Right renal pelvis (tissue), 4 donors: Measurements from ENCODE around the gene LRCH4. TPM values are rescaled to one million over a fixed set of nuclear protein-coding genes. Genes with fewer than 3 reads are reported as not detected.

Source experiments
- DNase-seq, 4 donors: peaks; one replicate each; pipeline ENCODE4 v3.0.0-alpha.2; 2013; ENCODE audit warnings: low read depth in 4 of 4, low spot score in 3 of 4, missing footprints in 1 of 4
- polyA plus RNA-seq, 4 donors: library from polyadenylated mRNA; unstranded; fragments of 120-200 nt; gene quantifications; one replicate each; pipeline ENCODE4 v1.2.1, GENCODE V29; 2013; ENCODE audit not compliant: insufficient read length in 4 of 4

LRCH4 gene
- polyA plus RNA-seq, 4 donors: 34.4 to 49.1 (median 37.2) TPM

DNA sequence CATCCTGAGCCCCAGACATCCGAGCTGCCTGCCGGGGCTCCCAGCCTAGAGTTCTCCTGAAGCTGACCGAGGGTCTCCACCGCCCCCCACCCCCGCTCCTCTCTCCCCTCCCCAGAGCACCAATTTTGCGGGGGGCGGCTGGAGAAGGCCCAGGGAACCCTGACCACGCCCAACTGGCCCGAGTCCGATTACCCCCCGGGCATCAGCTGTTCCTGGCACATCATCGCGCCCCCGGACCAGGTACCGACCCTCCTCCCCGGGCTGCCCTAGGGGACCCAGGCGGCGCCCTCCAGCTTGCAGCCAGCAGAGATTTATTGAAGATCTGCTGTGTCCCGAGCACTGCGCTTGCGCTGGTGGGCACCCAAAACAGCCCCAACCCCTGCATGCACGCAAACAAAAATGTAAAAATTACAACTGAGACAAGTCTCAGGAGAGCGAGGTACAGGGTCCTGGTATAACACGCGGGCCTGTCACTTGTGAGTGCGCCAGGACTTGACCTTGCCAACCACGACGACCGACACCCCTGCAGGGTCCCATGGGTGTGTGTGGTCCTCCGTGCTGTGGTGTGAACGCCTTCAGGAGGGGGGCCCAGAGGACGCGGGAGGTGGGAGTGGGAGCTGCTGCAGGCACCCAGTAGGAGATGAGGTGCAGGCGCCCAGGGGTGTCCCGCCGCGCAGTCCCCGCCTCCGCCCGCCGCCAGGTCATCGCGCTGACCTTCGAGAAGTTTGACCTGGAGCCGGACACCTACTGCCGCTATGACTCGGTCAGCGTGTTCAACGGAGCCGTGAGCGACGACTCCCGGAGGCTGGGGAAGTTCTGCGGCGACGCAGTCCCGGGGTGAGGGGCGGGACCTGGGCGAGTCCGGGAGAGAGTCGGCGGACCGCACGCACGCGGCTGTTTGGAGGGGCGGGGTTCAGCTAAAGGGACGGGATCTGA, 19.3 kb upstream of the LRCH4 start:
- DNase-seq: no peak

DNA sequence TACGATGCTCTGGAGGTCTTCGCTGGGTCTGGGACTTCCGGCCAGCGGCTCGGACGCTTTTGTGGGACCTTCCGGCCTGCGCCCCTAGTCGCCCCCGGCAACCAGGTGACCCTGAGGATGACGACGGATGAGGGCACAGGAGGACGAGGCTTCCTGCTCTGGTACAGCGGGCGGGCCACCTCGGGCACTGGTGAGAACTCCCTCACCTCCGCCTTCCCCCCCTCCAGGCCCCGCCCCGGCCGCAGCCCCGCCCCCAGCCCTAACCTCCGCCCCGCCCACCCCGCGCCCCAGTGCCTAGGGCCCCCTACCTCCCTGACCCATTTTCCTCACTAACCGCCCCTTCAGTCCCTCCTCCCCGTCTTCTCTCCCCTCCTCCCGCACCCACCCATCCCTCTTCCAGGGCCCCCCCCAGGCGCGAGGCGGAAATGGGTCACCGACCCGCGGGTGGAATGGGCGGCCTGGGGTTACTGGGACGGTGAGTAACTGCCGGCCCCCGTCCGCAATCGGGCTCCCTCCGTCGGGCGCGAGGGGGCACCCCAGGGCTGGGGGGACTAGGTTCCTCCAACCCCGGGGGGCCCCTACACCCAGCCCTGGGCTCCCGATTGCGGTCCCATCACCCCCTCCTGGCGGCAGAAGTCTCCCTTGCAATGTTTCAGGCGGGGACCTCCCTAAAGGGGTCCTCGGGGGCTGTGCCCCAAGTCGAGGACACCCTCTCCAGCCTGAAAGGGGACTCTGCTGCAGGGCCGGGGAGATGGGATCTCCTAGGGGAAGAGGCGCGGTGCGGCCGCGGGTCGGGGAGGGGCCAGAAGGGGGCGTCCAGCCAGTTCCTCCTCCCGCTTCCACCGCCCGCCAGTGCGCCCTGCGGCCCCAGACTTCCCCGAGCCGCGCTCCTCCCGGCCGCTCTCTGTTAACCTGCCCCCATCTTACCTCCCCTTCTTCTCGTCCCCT, 18.4 kb upstream of the LRCH4 start:
- DNase-seq: no peak

DNA sequence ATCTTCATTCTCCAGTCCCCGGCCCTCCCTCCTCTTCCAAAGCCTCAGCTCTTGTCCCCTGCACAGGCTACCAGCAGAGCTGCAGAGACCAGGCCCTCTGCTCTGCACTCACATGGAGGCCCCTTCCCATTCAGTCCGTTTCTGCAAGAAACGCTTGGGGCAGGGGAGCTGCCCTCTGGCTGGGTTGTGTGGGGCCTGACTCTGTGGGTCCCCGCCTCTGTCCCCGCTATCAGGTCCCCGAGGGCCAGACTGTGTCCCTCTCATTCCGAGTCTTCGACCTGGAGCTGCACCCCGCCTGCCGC, 17.7 kb upstream of the LRCH4 start:
- DNase-seq: no peak

DNA sequence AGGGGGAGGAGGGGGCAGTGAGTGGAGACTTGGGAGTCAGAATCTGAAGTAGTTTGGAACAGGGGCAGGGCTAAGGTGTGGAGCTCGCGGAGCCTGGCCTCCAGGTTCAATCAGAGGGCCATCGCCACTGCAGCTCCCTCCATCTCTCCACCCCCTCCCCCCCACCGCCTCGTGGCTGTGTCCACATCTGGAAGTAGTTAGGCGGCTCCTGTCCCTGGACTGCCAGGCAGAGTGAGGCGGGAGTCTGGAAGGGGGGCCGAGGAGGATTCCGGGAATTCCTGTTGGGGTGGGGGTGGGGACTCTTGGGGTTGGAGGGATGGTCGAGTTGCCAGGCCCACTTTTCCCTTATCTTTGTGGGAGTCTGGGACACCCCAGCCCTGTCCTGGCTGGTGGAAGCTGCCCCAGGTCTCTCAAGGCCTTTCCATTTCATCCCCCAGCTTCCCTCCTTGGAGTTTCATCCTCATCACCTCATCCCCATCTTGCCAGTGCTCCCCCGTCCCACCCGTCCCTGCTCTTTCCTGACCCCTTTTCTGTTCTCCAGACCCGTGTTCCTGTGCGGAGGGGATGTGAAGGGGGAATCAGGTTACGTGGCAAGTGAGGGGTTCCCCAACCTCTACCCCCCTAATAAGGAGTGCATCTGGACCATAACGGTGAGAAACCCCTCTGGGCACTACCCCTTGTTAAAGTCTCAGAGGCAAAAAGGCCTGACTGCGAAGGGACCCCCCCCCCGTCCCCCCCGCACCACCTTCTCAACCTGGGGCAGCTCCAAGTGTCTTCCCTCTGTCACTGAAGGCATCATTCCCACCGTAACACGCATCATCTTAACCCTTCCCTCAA, 17.2 kb upstream of the LRCH4 start:
- peak in 1 of 4 donors; percentile 63 for DNase-seq

DNA sequence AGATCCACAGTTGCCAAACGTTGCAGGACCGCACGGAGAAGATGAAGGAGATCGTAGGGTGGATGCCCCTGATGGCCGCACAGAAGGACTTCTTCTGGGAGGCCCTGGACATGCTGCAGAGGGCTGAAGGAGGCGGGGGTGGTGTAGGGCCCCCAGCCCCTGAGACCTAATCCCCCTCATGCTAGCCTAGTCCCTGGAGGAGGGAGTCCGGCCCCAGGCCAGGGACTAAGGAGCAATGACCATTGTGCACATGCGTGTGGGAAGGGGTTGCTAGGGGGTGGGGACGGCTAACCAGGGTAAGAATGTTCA, 14.8 kb upstream of the LRCH4 start:
- no peak for DNase-seq

DNA sequence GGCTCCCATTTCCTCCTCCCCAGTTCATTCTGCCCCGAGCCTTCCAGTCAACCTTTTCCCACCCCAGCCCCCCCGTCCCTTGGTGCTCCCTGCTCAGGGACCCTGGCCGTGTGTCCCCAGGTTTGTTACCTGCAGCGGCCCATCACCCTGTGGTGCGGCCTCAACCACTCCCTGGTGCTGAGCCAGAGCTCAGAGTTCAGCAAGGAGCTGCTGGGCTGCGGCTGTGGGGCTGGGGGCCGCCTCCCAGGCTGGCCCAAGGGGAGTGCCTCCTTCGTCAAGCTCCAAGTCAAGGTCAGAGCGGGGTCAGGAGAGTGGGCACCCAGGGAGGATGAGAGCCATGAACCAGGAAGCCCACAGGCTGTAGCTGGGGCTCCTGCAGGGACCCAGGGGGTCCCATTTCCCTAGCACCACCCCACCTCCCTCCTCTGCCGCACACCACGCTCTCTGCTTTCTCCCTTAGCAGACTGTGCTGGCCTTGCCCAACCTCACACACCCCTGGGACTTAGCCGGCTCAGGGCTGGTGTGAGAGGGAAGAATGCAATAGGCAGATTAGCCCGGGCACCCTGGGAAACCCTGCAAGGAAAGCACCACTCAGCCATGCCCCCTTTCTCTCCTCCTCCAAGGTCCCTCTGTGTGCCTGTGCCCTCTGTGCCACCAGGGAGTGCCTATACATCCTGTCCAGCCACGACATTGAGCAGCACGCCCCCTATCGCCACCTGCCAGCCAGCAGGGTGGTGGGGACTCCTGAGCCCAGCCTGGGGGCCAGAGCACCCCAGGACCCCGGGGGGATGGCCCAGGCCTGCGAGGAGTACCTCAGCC, 14.2 kb upstream of the LRCH4 start:
- DNase-seq: no peak

DNA sequence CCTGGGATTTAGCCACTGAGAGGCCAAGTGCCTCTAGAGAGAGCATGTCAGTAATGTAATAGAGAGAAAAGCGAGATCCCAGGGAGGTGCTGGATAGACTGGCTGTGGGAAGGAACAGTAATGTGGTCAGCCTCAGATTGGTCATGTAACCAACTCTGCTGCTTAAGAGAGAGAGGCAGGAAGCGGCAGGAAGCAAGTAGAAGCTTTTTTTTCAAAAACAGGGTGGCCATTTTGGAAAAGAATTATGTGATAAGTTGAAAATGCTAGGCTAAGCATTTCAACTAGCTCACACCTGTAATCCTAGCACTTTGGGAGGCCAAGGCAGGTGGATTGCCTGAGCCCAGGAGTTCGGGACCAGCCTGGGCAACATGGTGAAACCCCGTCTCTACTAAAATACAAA, 12.5 kb upstream of the LRCH4 start:
- no peak for DNase-seq

DNA sequence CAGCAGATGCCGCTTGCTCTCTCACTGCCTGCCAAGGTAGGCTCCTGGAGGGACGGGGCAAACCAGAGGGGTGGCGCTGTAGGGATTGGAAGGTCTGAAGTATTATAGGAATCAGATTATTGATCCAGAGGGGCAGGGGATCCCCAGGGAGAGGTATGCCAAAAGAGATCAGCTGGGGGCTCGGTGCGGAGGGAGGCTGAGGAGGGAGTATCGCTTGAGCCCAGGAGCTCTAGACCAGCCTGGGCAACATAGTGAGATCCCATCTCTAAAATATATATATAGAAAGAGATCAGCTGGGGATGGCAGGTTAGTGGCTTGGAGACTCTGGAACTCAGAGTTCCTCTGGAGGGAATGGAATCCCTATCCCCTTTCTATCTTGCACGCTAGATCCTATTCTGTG, 9.3 kb upstream of the LRCH4 start:
- no peak for DNase-seq

DNA sequence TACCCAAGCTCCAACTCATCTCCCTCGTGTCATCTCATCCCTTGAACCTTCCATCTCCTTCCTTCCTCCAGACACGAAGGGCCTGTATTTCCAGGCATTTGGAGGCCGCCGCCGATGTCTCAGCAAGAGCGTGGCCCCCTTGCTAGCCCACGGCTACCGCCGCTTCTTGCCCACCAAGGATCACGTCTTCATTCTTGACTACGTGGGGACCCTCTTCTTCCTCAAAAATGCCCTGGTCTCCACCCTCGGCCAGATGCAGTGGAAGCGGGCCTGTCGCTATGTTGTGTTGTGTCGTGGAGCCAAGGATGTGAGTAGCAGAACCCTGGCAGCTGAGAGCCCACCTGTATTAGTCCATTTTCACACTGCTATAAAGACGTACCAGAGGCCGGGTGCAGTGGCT, 5.7 kb upstream of the LRCH4 start:
- DNase-seq: no peak

DNA sequence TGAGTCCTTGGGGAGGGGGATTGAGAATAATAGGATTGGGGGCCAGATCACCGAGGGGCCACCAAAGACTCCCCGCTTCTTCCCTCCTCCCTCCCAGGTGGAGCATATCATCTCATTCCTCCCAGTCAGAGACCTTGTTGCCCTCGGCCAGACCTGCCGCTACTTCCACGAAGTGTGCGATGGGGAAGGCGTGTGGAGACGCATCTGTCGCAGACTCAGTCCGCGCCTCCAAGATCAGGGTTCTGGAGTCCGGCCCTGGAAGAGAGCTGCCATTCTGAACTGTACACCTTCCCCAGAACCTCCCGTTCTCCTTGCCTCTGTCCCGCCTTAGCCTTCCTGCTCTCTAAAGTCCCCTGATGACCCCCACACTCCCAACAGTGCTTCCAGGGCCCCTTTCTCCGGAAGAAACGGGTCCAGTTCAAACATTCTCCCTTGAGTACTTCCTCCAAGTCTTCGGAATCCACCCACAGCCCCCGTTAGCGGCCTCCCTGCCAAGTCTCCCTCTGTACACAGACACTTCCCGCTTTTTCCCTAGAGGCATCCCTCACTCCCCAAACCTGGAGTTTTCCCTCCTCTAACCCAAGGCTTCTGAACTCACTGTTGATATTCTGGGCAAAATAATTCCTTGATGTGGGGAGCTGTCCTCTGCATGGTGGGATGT, 4.3 kb upstream of the LRCH4 start:
- DNase-seq: no peak

DNA sequence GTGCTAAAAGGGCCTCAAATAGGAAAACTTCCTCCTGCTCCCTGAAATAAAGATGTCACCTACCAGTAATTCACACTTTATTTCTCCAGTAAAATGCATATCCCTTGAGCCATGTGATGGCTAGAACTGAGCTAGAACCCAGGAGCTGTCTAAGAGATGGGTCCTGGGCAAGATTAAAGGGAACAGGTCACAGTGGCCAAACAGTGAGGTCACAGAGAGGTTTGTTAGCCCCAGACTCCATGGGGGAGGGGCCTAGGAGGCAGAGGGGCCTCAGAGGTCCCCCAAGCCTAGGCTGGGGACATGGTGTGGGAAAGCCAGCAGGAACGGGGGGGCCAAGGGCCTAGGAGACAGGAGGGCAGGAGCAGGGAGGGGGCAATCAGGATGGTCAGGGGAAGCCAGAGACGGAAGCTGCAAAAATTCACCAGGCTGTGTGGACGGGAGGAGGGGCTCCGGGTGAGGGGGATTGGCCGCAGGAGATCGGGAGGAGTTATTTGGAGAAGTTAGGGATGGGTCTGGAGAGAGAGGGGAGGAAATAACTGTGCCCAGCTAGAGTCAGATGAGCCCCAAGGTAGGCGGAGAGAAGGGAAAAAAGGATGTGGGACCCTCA, 3.5 kb upstream of the LRCH4 start:
- no peak for DNase-seq

DNA sequence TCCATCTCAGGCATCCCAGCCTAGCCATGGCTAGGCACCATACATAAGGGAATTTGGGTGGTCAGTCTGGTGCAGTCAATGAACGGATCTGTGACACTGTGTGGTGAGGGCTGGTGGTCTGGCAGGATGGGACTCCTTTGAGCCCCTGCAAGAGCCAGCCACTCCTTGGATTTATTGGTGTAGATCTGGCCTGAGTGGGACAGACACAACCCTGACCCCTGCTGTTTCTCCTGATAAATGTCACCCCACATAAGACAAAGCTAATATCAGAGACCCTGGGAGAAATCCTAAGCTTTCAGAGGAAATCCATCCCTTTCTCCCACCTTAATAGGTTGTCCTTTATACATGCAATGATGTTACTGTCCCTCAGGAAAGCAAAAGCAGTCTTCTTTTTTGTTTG, 2.5 kb upstream of the LRCH4 start:
- DNase-seq: no peak

DNA sequence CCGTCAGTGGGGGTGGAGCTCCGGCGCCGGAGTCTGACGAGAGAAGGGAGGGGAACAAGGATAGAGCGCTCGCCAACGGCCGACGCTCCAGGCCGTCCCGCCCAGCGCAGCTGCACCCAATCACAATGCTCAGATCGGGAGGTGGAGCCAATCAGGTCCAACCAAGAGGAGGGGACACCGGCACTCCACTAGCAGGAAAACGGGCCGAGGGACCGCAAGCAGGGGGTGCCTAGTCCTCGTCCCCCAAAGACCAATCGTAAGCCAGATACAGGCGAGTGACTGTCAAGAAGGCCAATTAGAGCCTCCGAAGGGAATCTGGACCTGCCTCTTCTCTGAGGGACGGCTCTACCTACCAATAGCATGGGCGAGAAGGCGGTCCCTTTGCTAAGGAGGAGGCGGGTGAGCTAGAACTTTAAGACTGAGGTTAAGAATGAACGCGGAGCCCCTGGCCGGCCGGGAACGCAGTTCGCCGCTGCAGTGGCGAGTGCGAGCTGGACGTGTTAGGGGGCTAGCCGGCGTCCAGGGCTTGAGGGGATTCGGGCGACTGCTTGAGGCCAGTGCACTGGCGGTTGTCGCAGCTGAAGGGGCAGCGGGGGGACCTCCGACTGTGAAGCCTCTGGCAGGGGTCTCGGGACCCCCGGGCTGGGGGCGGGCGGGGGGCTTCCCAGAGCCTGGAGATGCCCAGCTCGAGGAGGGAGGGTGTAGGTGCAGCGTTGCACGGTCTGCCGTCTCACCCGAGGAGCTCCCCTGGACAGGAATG, 517 bp upstream of the LRCH4 start, which contains the start of gene FBXO24:
Gene FBXO24 (plus strand): TSS at position 63 of the 760 bp plus-strand sequence. CDS start 298 bp downstream, at position 361.
- DNase-seq: peak; percentile 98 to 100 (median 99)

DNA sequence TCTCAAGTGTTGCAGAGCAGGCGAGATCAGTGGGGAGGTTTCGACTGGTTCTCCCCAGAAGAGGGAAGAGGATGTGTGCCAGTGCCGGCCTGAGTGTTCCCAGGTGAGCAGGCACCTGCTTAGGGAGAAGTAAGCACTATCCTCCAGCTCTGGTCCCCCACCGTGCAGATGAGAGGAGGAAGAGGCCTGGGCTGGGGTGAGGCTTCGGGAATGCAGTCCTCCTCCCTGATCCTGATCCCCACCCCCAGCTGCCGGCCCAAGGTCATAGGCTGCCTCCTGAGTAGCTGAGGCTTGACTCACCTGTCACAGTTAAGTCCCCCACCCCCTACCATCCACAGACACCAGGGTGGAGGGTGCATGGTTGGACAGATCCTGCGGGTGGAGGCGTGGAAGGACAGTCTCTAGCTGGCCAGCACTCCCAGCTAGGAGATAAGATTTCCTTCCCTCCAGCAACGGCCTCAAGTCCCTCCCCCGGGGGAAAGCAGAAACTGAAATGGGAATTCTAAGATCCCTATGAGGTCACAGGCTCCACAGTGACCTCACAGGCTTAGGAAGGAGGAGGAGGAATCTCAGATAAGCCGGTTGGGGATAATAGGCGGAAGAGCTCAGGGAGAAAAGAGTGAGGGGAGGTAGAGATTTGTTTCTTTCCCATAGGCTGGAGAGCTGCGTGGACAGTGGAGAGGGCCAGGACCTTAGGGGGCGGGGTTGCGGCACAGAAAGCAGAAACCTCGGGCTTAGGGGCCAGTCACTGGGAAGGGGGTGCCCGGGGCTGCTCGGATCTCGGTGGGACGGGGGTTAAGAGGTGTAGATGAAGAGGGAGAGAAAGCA, 1.0 kb downstream of the LRCH4 start:
- DNase-seq: no peak

DNA sequence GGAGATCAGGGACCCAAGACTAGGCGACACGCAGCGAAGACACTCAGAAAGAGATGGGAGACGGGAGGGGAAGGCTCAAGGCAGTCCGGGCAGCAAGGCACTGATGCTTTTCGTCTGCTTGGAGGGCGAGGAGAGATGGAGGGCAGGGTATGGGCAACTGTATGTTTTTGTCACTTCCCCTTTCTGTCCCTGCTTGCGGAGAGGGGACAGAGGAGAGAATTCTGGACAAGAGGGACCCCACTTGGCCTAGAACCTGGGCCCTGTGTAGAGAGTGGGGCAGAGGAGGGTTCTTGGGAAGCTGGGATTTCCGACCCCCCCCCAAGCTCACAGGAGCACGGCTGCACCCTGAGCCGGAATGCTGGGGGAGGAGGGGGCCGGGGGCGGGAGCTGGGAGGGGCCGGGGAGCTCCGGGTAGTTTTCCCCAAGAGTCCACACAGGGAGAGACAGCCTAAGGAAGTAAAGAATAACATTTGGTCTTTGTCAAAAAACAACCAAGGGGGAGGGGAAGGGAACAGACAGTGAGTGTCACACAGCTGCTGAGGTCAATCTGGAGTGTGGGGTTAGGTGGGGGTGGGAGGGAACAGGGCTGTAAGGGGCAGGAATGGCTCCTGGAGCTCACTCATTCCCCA, 1.8 kb downstream of the LRCH4 start:
- DNase-seq: no peak

DNA sequence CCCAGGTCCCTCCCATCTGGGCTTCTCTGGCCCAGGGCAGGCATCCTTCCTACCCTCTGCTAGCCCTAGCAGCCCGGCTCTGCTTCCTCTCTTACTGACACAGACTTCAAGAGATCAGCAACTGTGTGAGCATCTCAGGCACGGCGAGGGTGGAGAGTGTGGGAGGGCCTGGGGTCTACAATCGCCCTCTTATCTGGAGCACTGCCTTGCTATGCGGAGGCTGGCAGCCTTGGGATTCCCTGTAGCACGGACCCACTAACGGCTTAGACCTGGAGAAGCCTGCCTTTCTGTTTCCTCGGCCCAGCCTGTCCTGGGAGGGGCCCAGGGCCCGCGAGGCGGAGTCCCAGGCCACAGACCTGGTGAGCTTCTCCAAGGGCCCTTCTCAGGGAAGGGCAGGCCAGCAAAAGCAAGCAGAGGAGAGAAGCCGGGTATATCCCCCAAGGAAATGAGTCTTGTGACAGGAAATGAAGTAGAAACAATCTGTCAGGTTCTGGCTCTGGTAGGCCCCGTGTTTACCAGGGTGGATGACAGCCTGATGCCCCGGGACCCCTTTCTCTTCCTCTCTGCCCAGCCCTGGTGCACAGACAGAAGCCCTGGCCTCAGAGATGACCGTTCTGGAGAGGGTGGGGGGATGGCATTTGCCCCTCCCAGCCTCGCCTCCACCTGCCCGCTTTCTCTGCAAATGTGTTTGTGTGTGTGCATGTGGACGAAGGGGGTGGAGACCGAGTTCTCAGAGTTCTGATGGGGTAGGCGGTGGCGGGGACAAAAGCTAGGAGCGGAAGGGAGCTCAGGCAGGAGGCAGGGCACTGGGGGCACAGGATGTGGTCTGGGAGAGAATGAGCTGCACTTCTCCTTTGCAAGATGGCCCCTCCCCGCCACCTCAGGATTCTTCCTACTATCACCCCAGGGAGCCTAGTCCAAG, 2.5 kb downstream of the LRCH4 start:
- no peak for DNase-seq
